GM12878 (cell line): ENCODE results near the gene DPY19L3. TPM values are rescaled to one million over a fixed set of nuclear protein-coding genes. Genes with fewer than 3 reads are reported as not detected.

Experiments
- ATAC-seq: fragments of 200-7000 bp; cut with Tn5 transposase; 3 replicates; pipeline ENCODE4 v1.9.1; 2020; ENCODE audit warnings: mild to moderate bottlenecking, moderate library complexity
- BruUV-seq: library from RNA; stranded (reverse); fragments of 400-500 nt; replicated peaks from 2 replicates; lab custom pipeline; 2021; lab: Mats Ljungman, UMichigan
- CTCF ChIA-PET: fragments of 300-600 bp; sonication (Branson Sonifier 250); formaldehyde crosslinking; extraction: SDS; loops from one replicate; lab custom pipeline; 2021; ENCODE audit warnings: inconsistent platforms; lab: Yijun Ruan, JAX
- POLR2A ChIA-PET: fragments of 350-600 bp; formaldehyde crosslinking; extraction: SDS; loops from one replicate; lab custom pipeline; 2021; ENCODE audit warnings: inconsistent platforms; lab: Charles Lee
- RAD21 ChIA-PET: fragments of 300-600 bp; sonication (Branson Sonifier 250); formaldehyde crosslinking; loops from one replicate; lab custom pipeline; 2023; ENCODE audit warnings: antibody characterized with exemption; ENCODE audit not compliant: unreplicated experiment; lab: Charles Lee
- SMC1A ChIA-PET: fragments of 300-600 bp; sonication (Branson Sonifier 250); formaldehyde crosslinking; loops from one replicate; lab custom pipeline; 2023; ENCODE audit not compliant: unreplicated experiment, uncharacterized antibody; lab: Charles Lee
- DNase-seq: peaks from one replicate; pipeline ENCODE4 v3.0.0-alpha.2; 2011; ENCODE audit warnings: low read depth, low spot score
- FAIRE-seq: peaks from 3 replicates; lab custom pipeline; 2011; peaks lifted over from hg19 to GRCh38; lab: Jason Lieb, UNC
- H2AFZ ChIP-seq: 2 replicates; pipeline ENCODE4 v1.6.0; 2011; ENCODE audit warnings: low read depth, low read length, control low read depth; ENCODE audit not compliant: control insufficient read depth
- H3K27ac ChIP-seq: 2 replicates; pipeline ENCODE4 v1.5.1; 2011; ENCODE audit warnings: control low read depth; ENCODE audit not compliant: control insufficient read depth, insufficient read depth
- H3K27me3 ChIP-seq, 2 experiments: replicated peaks in 1 of 2; 2 replicates each; pipeline versions ENCODE4 v1.6.0 to v1.6.1; 2011; ENCODE audit warnings: low read length in 1 of 2; ENCODE audit not compliant: control insufficient read depth in 2 of 2, insufficient read depth in 2 of 2
- H3K36me3 ChIP-seq, 2 experiments: 2 replicates each; pipeline ENCODE4 v1.5.1; 2011; ENCODE audit warnings: low read length in 1 of 2; ENCODE audit not compliant: control insufficient read depth in 2 of 2, insufficient read depth in 2 of 2
- H3K4me1 ChIP-seq: 2 replicates; pipeline ENCODE4 v1.6.1; 2011; ENCODE audit warnings: mild to moderate bottlenecking, low read length, moderate library complexity, mixed read lengths; ENCODE audit not compliant: control insufficient read depth, insufficient read depth
- H3K4me2 ChIP-seq: 2 replicates; pipeline ENCODE4 v1.6.0; 2011; ENCODE audit warnings: control low read depth; ENCODE audit not compliant: control insufficient read depth, insufficient read depth
- H3K4me3 ChIP-seq: fragments of 200-600 bp; sonication (generic); 2 replicates; pipeline ENCODE4 v1.5.1; 2016
- H3K79me2 ChIP-seq: 2 replicates; pipeline ENCODE4 v1.6.0; 2011; ENCODE audit warnings: low read length; ENCODE audit not compliant: control insufficient read depth, insufficient read depth
- H3K9ac ChIP-seq: 2 replicates; pipeline ENCODE4 v1.8.0; 2011; ENCODE audit warnings: low read length, control low read depth, mixed read lengths; ENCODE audit not compliant: control insufficient read depth, insufficient read depth
- H3K9me3 ChIP-seq: replicated peaks from 3 replicates; pipeline ENCODE4 v1.5.1; 2011; ENCODE audit warnings: mild to moderate bottlenecking, low read length; ENCODE audit not compliant: control insufficient read depth, insufficient read depth
- H4K20me1 ChIP-seq: 2 replicates; pipeline ENCODE4 v1.6.0; 2011; ENCODE audit not compliant: control insufficient read depth, insufficient read depth
- ATF7 ChIP-seq: fragments of 450-650 bp; IDR thresholded peaks from 2 replicates; pipeline ENCODE4 v1.6.1; 2016; ENCODE audit warnings: low read depth, mild to moderate bottlenecking
- BCL11A ChIP-seq: IDR thresholded peaks from 2 replicates; pipeline ENCODE4 v1.6.1; 2011; ENCODE audit warnings: low read depth, low read length
- BRCA1 ChIP-seq: IDR thresholded peaks from 2 replicates; pipeline ENCODE4 v1.6.1; 2011; ENCODE audit warnings: low read depth, low read length, improper control_type of control experiment
- CREB1 ChIP-seq: IDR thresholded peaks from 2 replicates; pipeline ENCODE4 v1.6.1; 2012; ENCODE audit warnings: low read depth, mild to moderate bottlenecking, inconsistent platforms
- HDAC6 ChIP-seq: fragments of 200-600 bp; sonication (generic); IDR thresholded peaks from one replicate; pipeline ENCODE4 v1.8.0; 2017; ENCODE audit warnings: antibody characterized with exemption; ENCODE audit not compliant: unreplicated experiment
- POLR2AphosphoS2 ChIP-seq: IDR thresholded peaks from 2 replicates; pipeline ENCODE4 v1.6.1; 2011; ENCODE audit warnings: low read depth, mild to moderate bottlenecking, low read length, improper control_type of control experiment, moderate library complexity
- POU2F2 ChIP-seq: IDR thresholded peaks from 3 replicates; pipeline ENCODE4 v1.6.1; 2011; ENCODE audit warnings: low read depth, mild to moderate bottlenecking, low read length, borderline replicate concordance
- STAT1 ChIP-seq: fragments of 450-650 bp; conservative IDR thresholded peaks from 2 replicates; pipeline ENCODE4 v1.6.1; 2014; ENCODE audit warnings: antibody characterized with exemption, mild to moderate bottlenecking
- STAT3 ChIP-seq: IDR thresholded peaks from 2 replicates; pipeline ENCODE4 v1.6.1; 2011; ENCODE audit warnings: low read depth, low read length, improper control_type of control experiment
- ZNF207 ChIP-seq: fragments of 450-650 bp; IDR thresholded peaks from 2 replicates; pipeline ENCODE4 v1.6.1; 2014; ENCODE audit warnings: antibody characterized with exemption, mild to moderate bottlenecking, borderline replicate concordance
- WGBS: methylation state at CpG from one replicate; pipeline ENCODE4 v1.1.6; 2016; ENCODE audit warnings: low lambda C conversion rate; ENCODE audit not compliant: insufficient replicate concordance, insufficient coverage; ENCODE audit errors: missing lambda C conversion rate; 5-methylcytosine and 5-hydroxymethylcytosine counted together
- in situ Hi-C: fragments of 300-500 bp; cut with MboI; formaldehyde crosslinking; loops from 9 replicates; pipeline ENCODE4 v1.14.3; 2018; ENCODE audit warnings: mixed read lengths
- intact Hi-C: fragments of 100-400 bp; cut with micrococcal nuclease; formaldehyde crosslinking; loops from one replicate; pipeline ENCODE4 v1.14.2; 2022; ENCODE audit not compliant: unreplicated experiment
- polyA plus RNA-seq, 11 experiments: library from polyadenylated mRNA; depleted of rRNA in 4 of 11; unstranded in 6 of 11; stranded (reverse) in 5 of 11; fragments of >200 nt; fragmentation: Nextera tagmentation in 4 of 11; fragmentation: Illumina TruSeq in 1 of 11; extraction: Ambion mirVana in 4 of 11; extraction: Trizol in 1 of 11; gene quantifications; 1 replicate in 1 of 11; 2 replicates in 10 of 11; pipeline versions ENCODE4 v1.2.1 to v1.2.3, GENCODE V29; 2011 to 2016; ENCODE audit warnings: inconsistent platforms in 2 of 11, missing spikeins in 2 of 11, low read depth in 1 of 11
- total RNA-seq, 4 experiments: library from RNA; depleted of rRNA in 3 of 4; stranded (reverse); fragments of >200 nt in 3 of 4; fragmentation: Illumina TruSeq in 1 of 4; extraction: Trizol in 1 of 4; gene quantifications; 2 replicates each; pipeline versions ENCODE4 v1.2.1 to v1.2.3, GENCODE V29; 2013 to 2021

DPY19L3 gene
- total and polyA plus RNA-seq, 10 of the 15 experiments (the other 5 are each of a cell fraction or from before 2014, with no cell fraction given) = 2.5 to 30.2 (median 13.7) TPM

DNA sequence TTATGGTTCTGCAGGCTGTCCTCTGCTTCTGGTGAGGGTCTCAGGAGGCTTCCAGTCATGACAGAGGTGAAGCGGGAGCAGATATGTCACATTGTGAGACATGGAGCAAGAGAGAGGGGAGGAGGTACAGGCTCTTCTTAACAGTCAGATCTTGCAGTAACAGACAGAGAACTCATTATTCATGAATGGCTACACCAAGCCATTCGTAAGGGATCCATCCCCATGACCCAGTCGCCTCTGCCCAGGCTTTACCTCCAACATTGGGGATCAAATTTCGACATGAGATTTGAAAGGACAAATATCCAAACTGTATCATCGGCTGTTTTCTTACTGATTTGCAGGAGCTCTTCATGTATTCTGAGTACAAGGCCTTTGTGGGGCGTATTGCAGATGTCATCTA, 38.5 kb upstream of the DPY19L3 start:
- in situ Hi-C loops (no loop called here), intact Hi-C loops (no loop called here)
- H3K4me1 ChIP-seq = no peaks in the 10 kb centered on the region
- FAIRE-seq (no peak), DNase-seq (no peak), ATAC-seq (no peak)
- TF ChIP-seq ATF7 = no peak
- no peak for TF ChIP-seq BCL11A
- TF ChIP-seq POU2F2 = no peak
- TF ChIP-seq STAT1 = no peak
- no peak for TF ChIP-seq STAT3
- no peak for TF ChIP-seq CREB1
- TF ChIP-seq POLR2AphosphoS2 = no peak
- no peak for TF ChIP-seq HDAC6
- no peak for TF ChIP-seq ZNF207
- no peak for TF ChIP-seq BRCA1
- H4K20me1 ChIP-seq = no peaks in the 10 kb centered on the region
- no peak overlapping the region for H3K4me3 ChIP-seq
- no peak overlapping the region for H2AFZ ChIP-seq
- H3K9me3 ChIP-seq = no peaks in the 10 kb centered on the region
- no peak overlapping the region for H3K4me2 ChIP-seq
- no peak overlapping the region for H3K9ac ChIP-seq
- ChIA-PET CTCF (interaction anchor here (0.8 kb wide), 1 partner anchor 119 kb away, joined by 3 read pairs; no protein-coding TSS in a partner anchor), RAD21 (no interaction called here), SMC1A (no interaction called here), POLR2A (no interaction called here)
- no TSS peak for BruUV-seq
- H3K79me2 ChIP-seq = peaks cover 5% of the 10 kb centered on the region
- H3K27ac ChIP-seq = no peak overlapping the region
- H3K36me3 ChIP-seq = peaks cover 2 to 30% of the 10 kb centered on the region in 2 experiments
- no peaks in the 10 kb centered on the region for H3K27me3 ChIP-seq
- 90% methylated on average over 6 of the region's 6 CpGs for WGBS
